Renal pelvis (tissue), 12 donors: ENCODE measurements around the gene HRK. TPM values are rescaled to one million over a fixed set of nuclear protein-coding genes. Genes with fewer than 3 reads are reported as not detected.

Experiments used
- DNase-seq: peaks from one replicate; pipeline ENCODE4 v3.0.0-alpha.2; 2013
- long read RNA-seq, 16 experiments: transcript quantifications; one replicate each; lab custom pipeline, GENCODE V29; 2026
- polyA plus RNA-seq, 3 donors: library from polyadenylated mRNA; unstranded; fragments of 120-200 nt; gene quantifications; one replicate each; pipeline ENCODE4 v1.2.1, GENCODE V29; 2013; ENCODE audit not compliant: insufficient read length in 3 of 3

The HRK gene
- under 1 TPM; 0.22 to 0.54 (median 0.39) TPM for polyA plus RNA-seq
- long read RNA-seq, donor 1, result 0 reads
- long read RNA-seq, donor 2, result 0 reads
- long read RNA-seq, donor 3, result 0 reads
- long read RNA-seq, donor 4, full-length matches to known transcripts, result 2 of 2 reads
- long read RNA-seq, donor 4, partial matches to known transcripts, result 0 of 2 reads
- long read RNA-seq, donor 4, other reads (novel, unspliced or antisense), result 0 of 2 reads
- long read RNA-seq, donor 5, result 0 reads
- long read RNA-seq, donor 6, result 0 reads
- long read RNA-seq, donor 7, result 0 reads
- long read RNA-seq, donor 8, result 0 reads
- long read RNA-seq, donor 9, result 0 reads
- long read RNA-seq, donor 10, result 0 reads
- long read RNA-seq, donor 11, result 0 reads
- long read RNA-seq, donor 12, full-length matches to known transcripts, result 1 of 1 reads
- long read RNA-seq, donor 12, partial matches to known transcripts, result 0 of 1 reads
- long read RNA-seq, donor 12, other reads (novel, unspliced or antisense), result 0 of 1 reads
- long read RNA-seq, donor 13, result 0 reads
- long read RNA-seq, donor 14, result 0 reads
- long read RNA-seq, donor 15, full-length matches to known transcripts, result 1 of 1 reads
- long read RNA-seq, donor 15, partial matches to known transcripts, result 0 of 1 reads
- long read RNA-seq, donor 15, other reads (novel, unspliced or antisense), result 0 of 1 reads
- long read RNA-seq, donor 16, partial matches to known transcripts, result 11 of 11 reads
- long read RNA-seq, donor 16, other reads (novel, unspliced or antisense), result 0 of 11 reads

GRCh38 chr12:116881325-116881876, at the start of gene HRK:
TSS of gene HRK (minus strand) at chr12:116881441. CDS start at chr12:116881307, 134 bp downstream.
- no peak for DNase-seq

GRCh38 chr12:116929885-116930284, 48.6 kb upstream of the HRK start:
- no peak for DNase-seq

- no peak for DNase-seq
Observed at GRCh38 chr12:116928504-116928903, 47.3 kb upstream of the HRK start.

- no peak for DNase-seq
Observed at GRCh38 chr12:116927244-116927940, 46.2 kb upstream of the HRK start.

GRCh38 chr12:116926283-116927243, 45.3 kb upstream of the HRK start:
- DNase-seq, result no peak

GRCh38 chr12:116924558-116925453, 43.6 kb upstream of the HRK start:
- no peak for DNase-seq

GRCh38 chr12:116922194-116922897, 41.1 kb upstream of the HRK start:
- DNase-seq, result no peak

- DNase-seq, result no peak
Observed at GRCh38 chr12:116920939-116921338, 39.7 kb upstream of the HRK start.

GRCh38 chr12:116919706-116920485, 38.7 kb upstream of the HRK start:
- DNase-seq, result no peak

GRCh38 chr12:116919247-116919661, 38.0 kb upstream of the HRK start:
- DNase-seq, result no peak

- no peak for DNase-seq
Observed at GRCh38 chr12:116918464-116918863, 37.2 kb upstream of the HRK start.

GRCh38 chr12:116916714-116917114, 35.5 kb upstream of the HRK start:
- DNase-seq, result no peak

GRCh38 chr12:116916122-116916521, 34.9 kb upstream of the HRK start:
- no peak for DNase-seq

GRCh38 chr12:116915326-116915725, 34.1 kb upstream of the HRK start:
- no peak for DNase-seq

- peak; percentile 74 for DNase-seq
Observed at GRCh38 chr12:116910645-116911451, 29.6 kb upstream of the HRK start, which contains the start of gene FBXW8. TSS of gene FBXW8 (plus strand) at chr12:116910950. CDS start at chr12:116911038, 88 bp downstream.

GRCh38 chr12:116910280-116910644, 29.0 kb upstream of the HRK start:
- DNase-seq, result no peak

- no peak for DNase-seq
Observed at GRCh38 chr12:116906285-116906684, 25.0 kb upstream of the HRK start.
